Measurements from ENCODE around the gene AMMECR1L.

GRCh38 chr2:127893494-127893893 is 7.7 kb upstream of the AMMECR1L start:
- TF ChIP-seq CTCF (IDR thresholded peaks at IDR 0.05; ENCODE audit: insufficient read depth, low read length) (no peak), GABPA (IDR thresholded peaks at IDR 0.05; ENCODE audit: low read depth) (no peak)
- TF ChIP-seq, protein P1, sequence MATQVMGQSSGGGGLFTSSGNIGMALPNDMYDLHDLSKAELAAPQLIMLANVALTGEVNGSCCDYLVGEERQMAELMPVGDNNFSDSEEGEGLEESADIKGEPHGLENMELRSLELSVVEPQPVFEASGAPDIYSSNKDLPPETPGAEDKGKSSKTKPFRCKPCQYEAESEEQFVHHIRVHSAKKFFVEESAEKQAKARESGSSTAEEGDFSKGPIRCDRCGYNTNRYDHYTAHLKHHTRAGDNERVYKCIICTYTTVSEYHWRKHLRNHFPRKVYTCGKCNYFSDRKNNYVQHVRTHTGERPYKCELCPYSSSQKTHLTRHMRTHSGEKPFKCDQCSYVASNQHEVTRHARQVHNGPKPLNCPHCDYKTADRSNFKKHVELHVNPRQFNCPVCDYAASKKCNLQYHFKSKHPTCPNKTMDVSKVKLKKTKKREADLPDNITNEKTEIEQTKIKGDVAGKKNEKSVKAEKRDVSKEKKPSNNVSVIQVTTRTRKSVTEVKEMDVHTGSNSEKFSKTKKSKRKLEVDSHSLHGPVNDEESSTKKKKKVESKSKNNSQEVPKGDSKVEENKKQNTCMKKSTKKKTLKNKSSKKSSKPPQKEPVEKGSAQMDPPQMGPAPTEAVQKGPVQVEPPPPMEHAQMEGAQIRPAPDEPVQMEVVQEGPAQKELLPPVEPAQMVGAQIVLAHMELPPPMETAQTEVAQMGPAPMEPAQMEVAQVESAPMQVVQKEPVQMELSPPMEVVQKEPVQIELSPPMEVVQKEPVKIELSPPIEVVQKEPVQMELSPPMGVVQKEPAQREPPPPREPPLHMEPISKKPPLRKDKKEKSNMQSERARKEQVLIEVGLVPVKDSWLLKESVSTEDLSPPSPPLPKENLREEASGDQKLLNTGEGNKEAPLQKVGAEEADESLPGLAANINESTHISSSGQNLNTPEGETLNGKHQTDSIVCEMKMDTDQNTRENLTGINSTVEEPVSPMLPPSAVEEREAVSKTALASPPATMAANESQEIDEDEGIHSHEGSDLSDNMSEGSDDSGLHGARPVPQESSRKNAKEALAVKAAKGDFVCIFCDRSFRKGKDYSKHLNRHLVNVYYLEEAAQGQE (IDR thresholded peaks at IDR 0.05; ENCODE audit: insufficient replicate concordance, low read depth): no peak
